Measurements from ENCODE around the gene DDX49.

Gene DDX49

DNA sequence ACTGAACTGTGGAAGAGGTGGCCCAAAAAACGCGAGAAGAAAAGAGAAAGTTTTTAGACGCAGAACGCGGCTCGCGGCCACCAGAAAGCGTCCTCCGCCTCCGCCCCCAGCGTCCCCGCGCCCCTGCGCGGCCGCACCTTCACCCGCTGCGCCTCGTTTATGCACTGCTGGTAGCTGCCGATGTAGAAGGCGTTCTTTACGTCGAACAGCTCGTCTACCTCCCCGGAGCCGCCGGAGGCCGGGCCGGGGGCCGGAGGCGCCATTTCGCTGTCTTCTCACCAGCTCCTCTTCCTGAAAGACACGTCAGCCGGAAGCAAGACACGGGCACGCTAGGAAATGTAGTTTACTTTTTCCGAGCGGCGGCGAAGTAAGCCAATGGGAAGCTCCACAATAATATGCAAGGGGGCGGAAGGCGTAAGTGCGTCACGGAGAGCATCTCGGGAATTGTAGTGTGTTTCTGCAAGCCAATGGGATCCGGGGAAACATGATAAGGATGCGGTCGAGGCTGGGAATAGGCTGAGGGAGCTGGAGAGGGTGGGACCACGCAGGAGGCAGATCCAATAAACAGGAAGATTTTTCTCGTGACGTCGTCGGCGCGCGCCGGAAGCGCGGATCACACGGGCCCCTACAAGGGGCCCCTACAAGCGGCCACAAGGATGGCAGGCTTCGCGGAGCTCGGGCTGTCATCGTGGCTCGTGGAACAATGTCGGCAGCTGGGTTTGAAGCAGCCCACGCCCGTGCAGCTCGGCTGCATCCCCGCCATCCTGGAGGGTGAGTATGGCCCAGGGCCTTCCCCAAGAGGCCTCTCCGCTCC lies at the start of gene DDX49, which contains the start of gene COPE:
TSS of gene DDX49 (plus strand) at position 630 of the 814 bp plus-strand sequence. CDS start at position 657, 27 bp downstream.
TSS of gene COPE (minus strand) at position 302 of the 814 bp plus-strand sequence. CDS start at position 263, 39 bp downstream.
- peak; percentile 99 for DNase-seq

- no peak for DNase-seq
Observed at GRCh38 chr19:18869781-18870530, 49.6 kb upstream of the DDX49 start.

DNA sequence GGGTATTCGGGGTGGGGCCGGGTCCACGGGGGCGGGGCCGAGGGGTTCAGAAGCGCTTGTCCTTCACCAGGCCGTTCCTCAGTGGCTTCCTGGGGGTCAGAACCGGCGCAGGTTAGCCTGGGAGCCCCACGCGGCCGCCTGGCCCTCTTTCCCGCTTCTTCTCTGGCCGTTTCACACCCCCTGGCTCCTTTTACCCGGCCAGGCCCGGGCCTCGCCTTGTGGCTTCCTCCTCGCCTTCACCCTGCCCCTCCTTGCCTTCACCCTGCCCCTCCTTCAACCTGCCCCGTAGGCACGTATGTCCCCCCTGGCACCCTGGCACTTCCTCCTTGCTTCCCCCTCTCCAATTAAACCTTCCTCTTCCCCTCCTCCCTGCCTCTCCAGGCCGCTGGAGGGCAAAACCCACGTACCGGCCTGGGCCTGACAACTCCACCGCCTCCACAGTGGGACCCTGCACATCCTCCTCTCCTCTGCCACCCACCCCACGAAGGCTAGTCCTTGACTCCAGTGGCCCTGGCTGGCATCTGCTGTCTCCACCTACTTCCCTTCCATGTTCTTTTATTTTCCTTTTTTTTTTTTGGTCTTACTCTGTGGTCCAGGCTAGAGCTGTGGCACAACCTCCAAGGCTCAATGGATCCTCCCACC lies 48.9 kb upstream of the DDX49 start:
- no peak for DNase-seq

DNA sequence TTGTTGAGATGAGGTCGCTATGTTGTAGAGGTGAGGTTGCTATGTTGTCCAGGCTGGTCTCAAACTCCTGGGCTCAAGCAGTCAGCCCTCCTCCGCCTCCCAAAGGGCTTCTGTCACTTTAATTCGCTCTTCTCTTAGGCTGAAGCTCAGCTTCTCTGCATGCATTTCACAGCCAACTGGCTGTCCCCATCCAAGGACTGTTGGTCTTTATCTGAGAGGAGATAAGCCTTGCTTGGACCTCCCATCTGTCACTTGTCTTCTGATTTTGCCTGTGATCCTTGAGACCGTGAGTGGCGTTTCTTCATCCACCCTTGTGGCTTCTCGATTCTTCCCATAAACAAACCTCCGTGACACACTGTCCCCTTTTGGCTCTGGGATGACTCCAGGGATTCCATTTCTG lies 48.0 kb upstream of the DDX49 start:
- no peak for DNase-seq

DNA sequence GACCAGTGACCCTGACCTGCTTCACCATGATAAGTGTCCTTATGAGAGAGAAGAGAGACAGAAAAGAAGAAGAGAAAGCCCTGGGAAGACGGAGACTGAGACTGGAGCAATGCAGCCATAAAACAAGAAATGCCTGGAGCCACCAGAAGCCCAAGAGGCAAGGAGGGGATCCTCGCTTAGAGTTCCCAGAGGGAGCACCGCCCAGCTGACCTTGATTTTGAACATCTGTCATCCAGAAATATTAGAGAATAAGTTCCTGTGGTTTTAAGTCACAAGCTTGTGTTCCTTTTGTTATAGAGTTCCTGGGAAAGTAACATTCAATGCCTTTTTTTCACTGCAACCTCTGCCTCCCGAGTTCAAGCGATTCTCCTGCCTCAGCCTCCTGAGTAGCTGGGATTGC lies 43.8 kb upstream of the DDX49 start:
- no peak for DNase-seq

DNA sequence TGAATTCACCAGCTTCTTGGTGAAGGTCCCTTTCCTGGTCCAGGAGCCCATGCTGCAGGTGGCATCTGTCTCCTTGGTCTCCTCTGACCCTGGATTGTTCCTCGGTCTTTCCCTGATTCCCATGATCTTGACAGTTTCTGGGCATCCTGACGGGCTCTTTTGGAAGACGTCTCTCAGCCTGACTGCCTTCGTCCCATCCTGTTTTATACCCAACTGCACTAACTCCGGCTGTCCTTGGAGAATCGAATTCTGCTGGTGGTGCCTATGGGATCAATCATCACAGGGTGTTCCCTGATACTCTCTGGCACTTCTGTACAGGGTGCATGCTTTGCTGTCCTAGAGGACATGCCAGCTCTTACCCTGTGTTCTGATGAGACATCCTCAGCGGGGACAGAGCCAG lies 42.6 kb upstream of the DDX49 start:
- DNase-seq, result no peak

- no peak for DNase-seq
Observed at GRCh38 chr19:18878058-18878797, 41.3 kb upstream of the DDX49 start.

GRCh38 chr19:18878858-18879578 lies 40.5 kb upstream of the DDX49 start:
- DNase-seq, result no peak

DNA sequence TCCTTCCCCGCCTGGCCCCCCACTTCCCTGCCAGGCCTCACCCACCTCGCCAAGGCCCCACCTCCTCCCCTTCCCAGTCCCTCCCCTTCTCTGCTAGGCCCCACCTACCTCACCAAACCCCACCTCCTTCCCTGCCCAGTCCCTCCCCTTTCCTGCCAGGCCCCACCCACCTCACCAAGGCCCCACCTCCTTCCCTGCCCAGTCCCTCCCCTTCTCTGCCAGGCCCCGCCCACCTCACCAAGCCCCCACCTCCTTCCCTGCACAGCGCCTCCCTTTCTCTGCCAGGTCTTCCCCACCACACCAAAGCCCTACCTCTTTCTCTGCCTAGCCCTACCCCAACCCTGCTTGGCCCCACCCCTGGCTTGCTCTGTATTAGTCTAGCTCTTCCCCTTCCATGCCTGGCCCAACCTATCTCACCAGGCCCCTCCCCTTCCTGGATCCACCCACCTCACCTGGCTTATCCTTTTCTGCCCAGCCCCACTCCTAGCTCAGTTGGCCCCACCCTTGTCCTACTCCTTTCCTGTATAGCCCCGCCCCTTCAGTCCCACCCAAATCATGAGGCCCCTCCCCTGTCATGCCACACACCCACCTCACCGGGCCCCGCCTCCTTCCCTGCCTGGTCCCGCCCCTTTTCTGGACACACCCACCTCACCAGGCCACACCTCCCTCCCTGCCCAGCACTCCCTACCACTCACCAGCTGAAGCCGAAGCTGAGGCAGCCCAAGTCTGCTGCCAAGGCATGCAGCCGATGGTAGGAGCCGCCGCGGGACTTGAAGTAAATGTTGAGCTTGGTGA lies 39.7 kb upstream of the DDX49 start:
- peak; percentile 28 for DNase-seq

- DNase-seq, result no peak
Observed at GRCh38 chr19:18881491-18881890, 38.0 kb upstream of the DDX49 start.

- DNase-seq, result no peak
Observed at GRCh38 chr19:18883526-18884304, 35.8 kb upstream of the DDX49 start.

DNA sequence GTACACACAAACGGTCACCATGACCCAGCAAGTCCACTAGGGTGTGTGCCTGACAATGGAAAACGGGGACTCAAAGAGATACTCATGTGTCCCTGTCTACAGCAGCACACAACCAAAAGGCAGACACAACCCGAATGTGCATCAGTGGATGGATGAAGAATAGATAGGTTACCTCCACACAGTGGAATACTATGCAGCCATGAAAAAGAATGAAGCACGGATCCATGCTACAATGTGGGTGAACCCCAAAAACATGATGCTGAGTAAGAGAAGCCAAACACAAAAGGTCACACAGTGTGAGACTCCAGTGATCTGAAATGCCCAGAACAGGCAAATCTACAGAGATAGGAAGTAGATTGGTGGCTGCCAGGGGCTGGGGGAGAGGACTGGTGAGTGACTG lies 32.5 kb upstream of the DDX49 start:
- DNase-seq, result no peak

DNA sequence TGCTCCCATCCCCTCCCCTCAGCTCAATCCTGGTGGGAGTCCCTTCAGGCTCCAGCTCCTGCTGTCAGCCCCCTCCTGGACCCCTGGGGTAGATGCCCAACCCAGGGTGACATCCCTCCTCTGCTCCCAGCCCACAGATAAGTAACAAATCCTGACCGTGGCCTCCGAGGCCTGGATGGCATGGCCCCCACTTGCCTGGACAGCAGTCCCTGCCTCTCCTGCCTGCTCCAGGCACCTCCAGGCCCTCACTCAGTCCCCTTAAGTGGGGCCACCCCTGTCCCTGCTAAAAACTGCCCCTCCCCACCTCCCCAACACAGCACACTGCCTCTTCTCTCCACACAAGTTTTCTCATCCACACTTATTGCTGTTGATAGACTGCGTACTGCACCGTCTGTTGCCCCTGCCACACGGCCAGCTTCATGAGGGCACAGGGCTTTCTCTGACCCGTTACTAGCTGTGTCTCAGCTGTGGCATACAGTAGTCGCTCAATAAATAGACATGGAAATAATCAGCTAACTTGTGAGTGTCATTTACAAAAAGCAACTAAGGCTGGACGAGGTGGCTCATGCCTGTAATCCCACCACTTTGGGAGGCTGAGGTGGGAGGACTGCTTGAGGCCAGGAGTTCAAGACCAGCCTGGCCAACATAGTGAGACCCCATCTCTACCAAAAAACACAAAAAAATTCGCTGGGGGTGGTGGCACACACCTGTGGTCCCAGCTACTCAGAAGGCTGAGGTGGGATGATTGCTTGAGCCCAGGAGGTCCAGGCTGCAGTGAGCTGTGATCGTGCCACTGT lies 29.4 kb upstream of the DDX49 start:
- no peak for DNase-seq

- no peak for DNase-seq
Observed at GRCh38 chr19:18893587-18894253, 25.8 kb upstream of the DDX49 start.

DNA sequence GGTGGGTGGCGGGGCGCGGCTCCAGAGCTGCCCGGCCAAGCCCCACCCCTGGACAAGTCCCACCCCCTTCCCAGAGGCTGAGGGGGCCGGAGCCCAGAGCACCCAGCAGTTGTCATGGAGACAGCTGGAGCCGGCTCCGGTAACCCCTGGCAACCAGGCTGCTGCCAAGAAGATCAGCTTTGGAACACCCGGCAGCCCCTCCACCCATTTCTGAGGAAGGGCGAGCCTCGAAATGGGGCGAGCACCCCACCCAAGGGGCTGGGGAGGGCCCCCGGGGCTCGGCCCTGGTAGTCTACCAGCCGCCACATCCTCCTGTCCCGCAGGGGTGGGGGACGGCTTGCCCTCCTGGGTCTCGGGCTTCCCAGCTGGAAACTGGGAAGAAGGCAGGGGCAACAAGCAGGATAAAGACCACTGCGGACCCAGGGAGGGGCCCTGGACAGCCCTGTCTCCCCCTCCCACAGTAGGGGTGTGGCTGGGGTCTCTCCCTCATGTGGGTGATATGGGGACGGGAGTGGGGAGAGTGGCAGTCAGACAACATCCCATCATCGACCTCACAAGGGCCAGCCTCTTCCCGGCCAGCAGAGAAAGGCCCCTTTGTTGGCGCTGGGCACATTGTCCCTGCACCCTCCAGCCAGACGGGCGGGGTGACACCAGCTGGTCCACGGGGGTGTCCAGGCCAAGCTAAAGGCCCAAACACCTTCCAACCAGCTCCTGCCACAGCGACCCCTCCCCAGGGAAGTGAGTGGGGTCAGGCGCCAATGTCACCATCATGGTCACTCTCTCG lies 25.1 kb upstream of the DDX49 start:
- no peak for DNase-seq

GRCh38 chr19:18895038-18895823 lies 24.3 kb upstream of the DDX49 start:
- DNase-seq, result no peak

DNA sequence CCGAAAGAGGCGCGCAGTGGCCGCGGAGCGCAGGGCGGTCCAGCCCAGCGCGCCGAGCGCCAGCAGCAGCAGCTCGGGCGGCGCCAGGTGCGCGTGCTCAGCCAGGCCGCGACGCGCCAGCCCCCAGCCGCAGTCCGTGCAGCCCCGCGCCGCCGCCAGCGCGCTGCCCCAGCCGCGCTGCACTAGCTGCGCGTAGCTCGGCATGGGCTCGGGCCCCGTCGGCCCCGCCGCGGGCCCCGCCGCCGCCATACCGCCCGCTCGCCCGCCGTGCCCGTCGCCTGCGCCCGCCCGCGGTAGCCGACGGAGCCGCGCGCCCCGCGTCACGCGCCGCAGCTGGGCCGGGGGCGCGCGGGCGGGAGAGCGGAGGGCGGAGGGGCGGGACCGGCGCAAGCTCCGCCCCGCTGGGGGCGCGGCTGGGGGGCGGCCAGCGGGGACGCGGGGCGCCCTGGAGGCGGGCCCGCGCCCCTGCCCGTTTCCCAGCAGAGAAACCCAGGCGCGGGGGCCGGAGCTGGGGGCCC lies 23.6 kb upstream of the DDX49 start, which contains the start of gene CERS1:
TSS of gene CERS1 (minus strand) at position 335 of the 518 bp plus-strand sequence. CDS start at position 249, 86 bp downstream.
- no peak for DNase-seq
